Activated CD8-positive, alpha-beta memory T cell treated with anti-CD3 and anti-CD28 coated beads, Interleukin-2, amount 50 U/mL, for 24 hours (primary cell): ENCODE results near the gene RGS13.
"Not testable (repeated sequence)": the region's sequence is repeated elsewhere in the genome, so short reads cannot be mapped to it uniquely, and the experiment has no call there.

Experiments used
- DNase-seq: peaks from one replicate; pipeline ENCODE4 v3.0.0-alpha.2; 2020; ENCODE audit errors: extremely low read depth

The RGS13 gene

GRCh38 chr1:192675716-192676115 is 39.8 kb downstream of the RGS13 start:
- no peak for DNase-seq

- no peak for DNase-seq
Measured at GRCh38 chr1:192678099-192678498, 42.2 kb downstream of the RGS13 start.

GRCh38 chr1:192682335-192682734 is 46.4 kb downstream of the RGS13 start:
- no peak for DNase-seq

GRCh38 chr1:192683081-192683480 is 47.1 kb downstream of the RGS13 start:
- not testable (repeated sequence) for DNase-seq

- no peak for DNase-seq
Measured at GRCh38 chr1:192689459-192689858, 53.5 kb downstream of the RGS13 start.

GRCh38 chr1:192691041-192691440 is 55.1 kb downstream of the RGS13 start:
- DNase-seq = no peak

GRCh38 chr1:192696082-192696481 is 60.1 kb downstream of the RGS13 start:
- no peak for DNase-seq

- DNase-seq = no peak
Measured at GRCh38 chr1:192697771-192698170, 61.8 kb downstream of the RGS13 start.

- DNase-seq = no peak
Measured at GRCh38 chr1:192698731-192699130, 62.8 kb downstream of the RGS13 start.

GRCh38 chr1:192700834-192701271 is 64.9 kb downstream of the RGS13 start:
- DNase-seq = no peak

- no peak for DNase-seq
Measured at GRCh38 chr1:192702212-192702902, 66.4 kb downstream of the RGS13 start.

- no peak for DNase-seq
Measured at GRCh38 chr1:192703283-192704206, 67.6 kb downstream of the RGS13 start.

GRCh38 chr1:192705510-192705909 is 69.6 kb downstream of the RGS13 start:
- no peak for DNase-seq

GRCh38 chr1:192706936-192707335 is 71.0 kb downstream of the RGS13 start:
- DNase-seq = no peak

GRCh38 chr1:192707978-192708547 is 72.1 kb downstream of the RGS13 start:
- DNase-seq = no peak

GRCh38 chr1:192709544-192709943 is 73.6 kb downstream of the RGS13 start:
- no peak for DNase-seq
